HEK293T (cell line): ENCODE results near the gene GABRG3.

Experiments
- ARNT ChIP-seq: fragments of 450-650 bp; IDR thresholded peaks from 2 replicates; pipeline ENCODE4 v1.6.1; 2017; ENCODE audit warnings: mild to moderate bottlenecking
- FOXA1 ChIP-seq: fragments of 450-650 bp; IDR thresholded peaks from 2 replicates; pipeline ENCODE4 v1.6.1; 2016; ENCODE audit warnings: mild to moderate bottlenecking
- FOXM1 ChIP-seq: fragments of 450-650 bp; IDR thresholded peaks from 2 replicates; pipeline ENCODE4 v1.6.1; 2017; ENCODE audit warnings: mild to moderate bottlenecking, borderline replicate concordance
- HDGF ChIP-seq: fragments of 450-650 bp; IDR thresholded peaks from 2 replicates; pipeline ENCODE4 v1.6.1; 2017; ENCODE audit warnings: antibody characterized with exemption, borderline replicate concordance
- SP1 ChIP-seq: fragments of 450-650 bp; IDR thresholded peaks from 2 replicates; pipeline ENCODE4 v1.6.1; 2017
- ZNF384 ChIP-seq: fragments of 450-650 bp; IDR thresholded peaks from 2 replicates; pipeline ENCODE4 v1.6.1; 2016

DNA sequence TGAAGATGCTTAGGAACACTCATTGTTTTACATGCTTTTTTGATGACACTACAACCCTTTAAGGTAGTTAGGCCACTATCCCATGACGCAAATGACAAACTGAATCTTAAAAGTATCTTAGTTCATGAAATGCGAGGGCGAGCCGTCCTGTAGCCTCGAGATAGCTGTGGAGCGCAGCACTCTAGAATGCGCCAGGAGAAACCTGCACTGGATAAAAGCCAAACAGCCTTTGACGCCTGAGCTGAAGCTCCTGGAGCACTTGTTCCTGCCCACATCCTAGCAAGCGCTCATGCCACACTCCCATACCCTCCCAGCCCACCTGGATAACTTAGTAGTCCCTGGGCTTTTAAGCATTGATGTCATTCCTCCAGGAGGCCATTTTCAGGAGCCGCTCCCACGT is 516.9 kb downstream of the GABRG3 start:
- no peak for TF ChIP-seq HDGF
- no peak for TF ChIP-seq FOXM1
- TF ChIP-seq SP1, result no peak
- no peak for TF ChIP-seq ARNT
- no peak for TF ChIP-seq ZNF384
- TF ChIP-seq FOXA1, result no peak
